Activated CD8-positive, alpha-beta memory T cell treated with anti-CD3 and anti-CD28 coated beads, Interleukin-2, amount 50 U/mL, for 24 hours (primary cell): ENCODE measurements around the gene SYNE3.

ENCODE experiments used
- DNase-seq: peaks from one replicate; pipeline ENCODE4 v3.0.0-alpha.2; 2020; ENCODE audit errors: extremely low read depth

SYNE3 gene

GRCh38 chr14:95516554-95517181 lies at the start of gene SYNE3:
TSS of gene SYNE3 (minus strand) at chr14:95516650. CDS start at chr14:95475821, 40,829 bp downstream.
- no peak for DNase-seq

- no peak for DNase-seq
Observed at GRCh38 chr14:95564060-95564459, 47.6 kb upstream of the SYNE3 start.

- no peak for DNase-seq
Observed at GRCh38 chr14:95562892-95563685, 46.6 kb upstream of the SYNE3 start.

- peak; percentile 73 for DNase-seq
Observed at GRCh38 chr14:95561001-95561412, 44.6 kb upstream of the SYNE3 start.

GRCh38 chr14:95559203-95559602 lies 42.8 kb upstream of the SYNE3 start:
- no peak for DNase-seq

- no peak for DNase-seq
Observed at GRCh38 chr14:95557832-95558231, 41.4 kb upstream of the SYNE3 start.

GRCh38 chr14:95557291-95557690 lies 40.8 kb upstream of the SYNE3 start:
- no peak for DNase-seq

- no peak for DNase-seq
Observed at GRCh38 chr14:95555053-95555452, 38.6 kb upstream of the SYNE3 start.

- no peak for DNase-seq
Observed at GRCh38 chr14:95553141-95553540, 36.7 kb upstream of the SYNE3 start.

GRCh38 chr14:95551435-95551834 lies 35.0 kb upstream of the SYNE3 start:
- DNase-seq: no peak

- no peak for DNase-seq
Observed at GRCh38 chr14:95549656-95550585, 33.5 kb upstream of the SYNE3 start.

- no peak for DNase-seq
Observed at GRCh38 chr14:95548328-95548929, 32.0 kb upstream of the SYNE3 start.

GRCh38 chr14:95547626-95548327 lies 31.3 kb upstream of the SYNE3 start:
- DNase-seq: no peak

GRCh38 chr14:95547272-95547625 lies 30.8 kb upstream of the SYNE3 start:
- no peak for DNase-seq

- DNase-seq: no peak
Observed at GRCh38 chr14:95545515-95546168, 29.2 kb upstream of the SYNE3 start.

- DNase-seq: no peak
Observed at GRCh38 chr14:95544588-95544987, 28.1 kb upstream of the SYNE3 start.

- DNase-seq: no peak
Observed at GRCh38 chr14:95543021-95543420, 26.6 kb upstream of the SYNE3 start.

- DNase-seq: no peak
Observed at GRCh38 chr14:95541932-95542930, 25.8 kb upstream of the SYNE3 start.

- no peak for DNase-seq
Observed at GRCh38 chr14:95541346-95541745, 24.9 kb upstream of the SYNE3 start.
